T-helper 1 cell treated with Interleukin-12 subunit alpha and Interleukin-12 subunit beta and Interleukin-4 antibody, amounts not matched to agents 30 μg/mL and 1 μg/mL, for 36 hours (primary cell): Measurements from ENCODE around the gene KRT6A.

Experiments used
- H3K27ac Mint-ChIP-seq: one replicate; pipeline ENCODE4 v1.8.0; 2021; ENCODE audit warnings: mild to moderate bottlenecking, mixed read lengths
- H3K27me3 Mint-ChIP-seq: one replicate; pipeline ENCODE4 v1.8.0; 2021; ENCODE audit warnings: low read depth, mixed read lengths
- H3K36me3 Mint-ChIP-seq: one replicate; pipeline ENCODE4 v1.8.0; 2021; ENCODE audit warnings: low read depth, mixed read lengths
- H3K4me1 Mint-ChIP-seq: one replicate; pipeline ENCODE4 v1.8.0; 2021; ENCODE audit warnings: low read depth, mixed read lengths
- H3K4me3 Mint-ChIP-seq: one replicate; pipeline ENCODE4 v1.8.0; 2021; ENCODE audit warnings: mild to moderate bottlenecking, moderate library complexity, mixed read lengths
- H3K9me3 Mint-ChIP-seq: one replicate; pipeline ENCODE4 v1.8.0; 2021; ENCODE audit warnings: mixed read lengths

Gene KRT6A

DNA sequence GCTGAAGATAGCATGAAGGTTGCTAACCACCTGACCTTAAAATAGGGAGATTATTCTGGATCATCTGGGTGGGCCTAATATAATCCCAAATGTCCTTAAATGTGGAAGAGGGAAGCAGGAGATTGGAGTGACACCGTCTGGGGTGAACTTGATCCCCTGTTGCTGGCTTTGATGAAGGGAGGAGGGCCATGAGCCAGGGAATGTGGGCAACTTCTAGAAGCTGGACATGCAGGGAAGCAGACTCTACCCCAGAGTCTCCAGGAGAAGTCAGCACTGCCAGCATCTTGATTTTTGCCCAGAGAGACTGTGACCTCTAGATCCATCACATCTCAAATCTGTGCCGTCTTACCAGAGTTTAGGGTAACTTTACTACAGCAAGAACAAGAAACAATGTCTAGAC, 36.4 kb upstream of the KRT6A start:
- H3K4me1 Mint-ChIP-seq = no peaks in the 10 kb centered on the region
- H3K4me3 Mint-ChIP-seq = no peak overlapping the region
- no peaks in the 10 kb centered on the region for H3K9me3 Mint-ChIP-seq
- H3K27me3 Mint-ChIP-seq = no peaks in the 10 kb centered on the region
- H3K27ac Mint-ChIP-seq = no peak overlapping the region
- no peaks in the 10 kb centered on the region for H3K36me3 Mint-ChIP-seq

DNA sequence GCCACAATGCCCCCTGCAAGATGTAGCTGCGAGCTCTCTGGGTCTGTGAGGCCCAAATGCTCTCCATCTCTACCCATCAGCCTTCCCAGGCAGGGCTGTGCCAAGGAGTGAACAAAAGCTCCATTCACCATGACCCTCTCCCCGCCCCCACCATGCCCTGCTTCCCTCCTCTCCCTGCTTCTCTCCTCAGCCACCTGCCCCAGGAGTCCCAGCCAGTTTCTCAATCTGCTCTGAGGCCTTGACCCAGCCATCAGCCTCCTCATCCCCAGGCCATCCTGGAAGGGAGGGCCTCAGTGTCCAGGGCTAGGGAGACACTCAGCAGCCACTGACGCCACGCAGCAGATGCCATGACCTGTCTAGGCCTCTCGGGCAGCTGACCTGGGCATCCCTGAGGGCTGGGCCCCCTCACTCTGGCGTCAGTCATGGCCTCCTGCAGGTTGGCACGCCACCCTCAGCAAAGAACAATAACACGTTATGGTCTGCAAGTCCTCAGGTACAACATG, 35.6 kb upstream of the KRT6A start:
- no peaks in the 10 kb centered on the region for H3K9me3 Mint-ChIP-seq
- H3K27me3 Mint-ChIP-seq = no peaks in the 10 kb centered on the region
- H3K4me3 Mint-ChIP-seq = no peak overlapping the region
- H3K4me1 Mint-ChIP-seq = no peaks in the 10 kb centered on the region
- H3K27ac Mint-ChIP-seq = no peak overlapping the region
- no peaks in the 10 kb centered on the region for H3K36me3 Mint-ChIP-seq

DNA sequence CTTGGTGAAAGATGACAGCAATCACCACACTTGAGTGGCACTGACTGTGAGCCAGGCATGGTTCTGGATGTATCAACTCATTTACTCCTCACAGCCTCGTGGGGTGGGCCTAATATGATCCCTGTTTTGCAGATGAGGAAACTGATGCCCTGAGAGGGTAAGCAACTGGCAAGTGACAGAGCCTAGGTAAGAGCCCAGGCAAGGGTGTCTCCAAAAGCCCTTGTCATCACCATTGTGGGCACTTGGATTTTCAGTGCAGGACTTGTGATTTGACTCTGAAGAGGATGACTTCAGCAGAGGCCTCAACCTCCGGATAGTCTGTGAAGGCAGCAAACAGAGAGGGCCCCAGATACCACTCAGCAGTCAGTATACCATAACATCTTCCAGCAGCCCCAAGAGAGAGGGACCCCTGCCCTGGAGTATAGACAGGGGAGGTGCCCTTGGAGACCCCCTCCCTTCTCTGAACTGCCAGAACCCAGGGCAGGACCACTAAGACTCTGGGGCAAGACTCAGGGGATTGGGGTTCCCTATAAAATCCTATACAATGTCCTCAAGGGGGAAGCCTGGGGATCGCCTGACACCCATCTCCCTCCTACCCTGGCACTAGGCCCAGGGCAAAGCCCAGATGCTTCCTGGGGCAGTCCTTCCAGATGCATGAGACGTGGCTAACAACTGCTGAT, 34.2 kb upstream of the KRT6A start:
- no peak overlapping the region for H3K27ac Mint-ChIP-seq
- no peaks in the 10 kb centered on the region for H3K27me3 Mint-ChIP-seq
- no peak overlapping the region for H3K4me3 Mint-ChIP-seq
- no peaks in the 10 kb centered on the region for H3K36me3 Mint-ChIP-seq
- H3K4me1 Mint-ChIP-seq = no peaks in the 10 kb centered on the region
- no peaks in the 10 kb centered on the region for H3K9me3 Mint-ChIP-seq

DNA sequence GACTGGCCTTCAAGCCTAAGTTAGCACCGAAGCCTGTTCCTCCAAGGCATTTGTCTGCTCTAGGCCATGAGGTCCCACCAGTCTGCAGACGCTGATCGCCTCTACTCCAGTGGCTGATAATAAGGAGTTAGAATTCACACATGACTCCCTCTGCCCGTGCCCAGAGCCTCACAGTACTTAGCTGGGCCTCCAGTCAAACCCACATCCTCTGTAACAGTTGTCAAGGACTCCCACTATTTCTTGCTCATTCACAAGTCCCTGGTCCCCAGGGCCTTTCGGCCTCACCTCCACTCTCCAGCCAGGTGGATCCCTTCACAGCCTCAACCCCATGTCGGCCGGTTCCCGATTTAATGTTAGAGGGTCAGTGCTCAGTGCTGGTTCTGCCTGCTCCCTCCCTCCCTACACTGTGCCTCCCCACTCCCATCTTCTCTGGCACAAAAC, 33.5 kb upstream of the KRT6A start:
- Mint-ChIP-seq H3K4me3 (no peak overlapping the region), H3K27ac (no peak overlapping the region), H3K9me3 (no peaks in the 10 kb centered on the region), H3K36me3 (no peaks in the 10 kb centered on the region), H3K27me3 (no peaks in the 10 kb centered on the region), H3K4me1 (no peaks in the 10 kb centered on the region)

DNA sequence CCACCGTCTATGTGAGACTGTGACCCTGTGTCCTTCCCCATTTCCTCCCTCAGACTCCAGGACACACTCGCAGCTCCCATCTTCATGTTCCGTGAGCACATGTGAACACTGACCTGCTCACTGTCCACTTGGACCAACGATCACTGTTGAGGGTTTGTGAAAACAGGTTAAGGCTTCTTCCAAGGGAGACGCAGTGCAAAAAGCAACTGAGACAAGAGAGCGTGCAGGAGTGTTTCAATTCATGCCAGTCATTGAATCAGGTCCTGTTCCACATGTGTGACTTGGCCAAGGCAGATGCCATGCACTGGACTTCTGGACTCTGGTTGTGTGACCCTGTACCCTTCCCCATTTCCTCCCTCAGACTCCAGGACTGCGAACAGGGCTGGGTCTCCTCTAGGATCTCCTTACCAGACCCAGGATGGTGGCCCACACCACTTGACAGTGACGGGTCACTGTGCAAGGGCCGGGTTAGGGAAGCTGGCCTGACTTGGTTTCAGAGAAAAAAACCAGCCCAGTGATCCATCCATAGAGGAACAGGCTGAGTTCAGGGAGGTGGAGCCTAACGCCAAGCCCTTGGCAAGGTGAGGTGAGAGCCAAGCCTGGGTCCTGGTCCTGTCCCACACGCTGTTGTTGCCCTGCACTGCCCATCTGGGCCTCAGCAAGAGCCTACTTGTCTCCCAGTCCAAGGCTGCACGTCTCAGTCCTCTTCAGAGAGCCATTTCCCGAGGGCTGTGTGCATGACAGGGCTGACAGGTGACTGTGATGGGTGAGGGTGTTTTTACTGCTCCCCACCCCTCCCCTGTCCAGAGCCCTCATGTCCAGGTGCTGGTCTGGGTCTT, 32.8 kb upstream of the KRT6A start:
- Mint-ChIP-seq H3K27ac (no peak overlapping the region), H3K9me3 (no peaks in the 10 kb centered on the region), H3K4me3 (no peak overlapping the region), H3K27me3 (no peaks in the 10 kb centered on the region), H3K36me3 (no peaks in the 10 kb centered on the region), H3K4me1 (no peaks in the 10 kb centered on the region)

DNA sequence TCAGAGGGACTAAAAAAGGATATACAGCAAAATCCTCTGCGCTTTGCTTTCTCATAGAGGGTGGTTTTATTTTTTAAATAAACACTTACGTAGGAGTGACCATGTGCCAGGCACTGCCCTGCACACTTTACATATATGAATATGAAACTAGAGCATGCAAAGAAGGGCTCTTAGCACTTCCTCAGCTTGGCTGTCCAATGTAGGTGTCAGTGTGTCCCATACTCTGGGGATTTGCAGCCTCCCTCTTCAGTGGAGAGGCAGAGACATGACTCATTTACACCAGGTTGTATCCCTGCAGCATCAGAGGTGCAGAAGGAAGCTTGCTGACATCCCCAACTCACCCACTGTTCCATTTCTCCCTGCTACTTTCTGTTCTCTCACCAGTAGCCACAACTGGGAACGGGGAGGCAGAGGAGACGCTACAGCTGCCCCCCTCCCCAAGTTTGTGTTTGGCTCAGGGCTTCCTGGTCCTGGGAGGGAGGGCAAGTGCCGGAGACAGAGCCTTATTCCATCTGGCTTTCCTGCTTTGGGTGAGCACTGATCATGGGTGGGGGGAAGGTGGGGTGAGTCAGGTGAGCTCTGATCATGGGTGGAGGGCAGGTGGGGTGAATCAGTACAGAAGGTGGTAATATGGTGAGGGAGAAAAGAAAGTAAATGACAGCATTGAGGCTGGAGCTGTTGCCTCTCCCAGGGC, 32.0 kb upstream of the KRT6A start:
- no peak overlapping the region for H3K27ac Mint-ChIP-seq

DNA sequence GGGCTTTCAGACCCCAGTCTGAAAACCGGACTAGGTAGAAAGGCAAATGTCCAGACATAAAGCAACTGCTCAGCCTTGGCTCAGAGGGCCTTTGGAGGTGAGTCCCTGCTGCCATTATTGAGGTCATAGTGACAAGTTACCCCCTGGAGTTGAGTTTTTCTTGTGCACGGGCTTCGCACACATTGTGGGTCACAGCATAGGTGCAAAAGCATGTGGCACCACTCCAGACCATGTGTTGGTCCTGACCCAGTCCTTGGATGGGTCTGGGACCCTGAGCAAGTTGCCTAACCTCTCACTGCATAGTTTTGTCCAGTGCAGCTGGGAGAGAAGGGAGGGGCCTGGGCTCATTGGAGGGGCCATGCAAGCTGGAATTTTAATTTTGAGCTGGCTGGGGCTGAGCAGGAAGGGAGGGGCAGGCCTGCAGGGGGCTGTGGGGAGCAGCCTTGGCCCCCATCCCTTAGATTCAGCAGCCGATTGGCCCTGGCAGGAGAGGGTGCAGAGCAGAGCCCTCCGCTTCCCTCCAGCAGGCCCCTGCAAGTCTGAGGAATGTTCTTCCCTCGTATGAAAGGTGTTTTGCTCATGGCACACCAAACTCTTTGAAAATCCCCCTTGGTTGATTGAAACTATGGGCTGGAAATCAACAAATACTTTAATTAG, 31.3 kb upstream of the KRT6A start:
- no peak overlapping the region for H3K4me3 Mint-ChIP-seq
- no peaks in the 10 kb centered on the region for H3K36me3 Mint-ChIP-seq
- no peaks in the 10 kb centered on the region for H3K27me3 Mint-ChIP-seq
- H3K9me3 Mint-ChIP-seq = no peaks in the 10 kb centered on the region
- H3K27ac Mint-ChIP-seq = no peak overlapping the region
- no peaks in the 10 kb centered on the region for H3K4me1 Mint-ChIP-seq

More for the DNA sequence above, 32.0 kb upstream of the KRT6A start:
- H3K9me3 Mint-ChIP-seq = no peaks in the 10 kb centered on the region
- H3K27me3 Mint-ChIP-seq = no peaks in the 10 kb centered on the region
- no peaks in the 10 kb centered on the region for H3K4me1 Mint-ChIP-seq
- H3K4me3 Mint-ChIP-seq = no peak overlapping the region
- H3K36me3 Mint-ChIP-seq = no peaks in the 10 kb centered on the region

DNA sequence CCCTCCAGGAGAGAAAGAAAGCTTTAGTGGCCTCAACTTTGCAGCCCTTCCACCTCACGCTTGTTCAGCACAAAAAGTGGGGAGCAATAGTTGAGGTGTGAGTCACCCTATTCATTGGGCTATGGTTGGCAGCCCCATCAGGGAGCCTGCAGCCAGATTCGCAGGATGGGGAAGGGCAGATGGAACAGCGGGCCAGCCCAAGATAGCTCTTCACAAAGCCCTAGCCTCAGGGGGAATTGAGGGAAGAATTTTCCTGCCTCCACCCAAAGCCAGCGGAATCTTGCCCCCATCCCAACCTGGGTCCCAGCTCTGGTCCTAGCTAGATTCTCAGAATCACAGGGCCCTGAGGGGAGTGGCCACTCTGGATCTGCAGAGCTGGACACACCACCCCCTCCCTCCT, 30.8 kb upstream of the KRT6A start:
- no peaks in the 10 kb centered on the region for H3K4me1 Mint-ChIP-seq
- no peaks in the 10 kb centered on the region for H3K27me3 Mint-ChIP-seq
- H3K27ac Mint-ChIP-seq = no peak overlapping the region
- no peaks in the 10 kb centered on the region for H3K9me3 Mint-ChIP-seq
- H3K4me3 Mint-ChIP-seq = no peak overlapping the region
- H3K36me3 Mint-ChIP-seq = no peaks in the 10 kb centered on the region

DNA sequence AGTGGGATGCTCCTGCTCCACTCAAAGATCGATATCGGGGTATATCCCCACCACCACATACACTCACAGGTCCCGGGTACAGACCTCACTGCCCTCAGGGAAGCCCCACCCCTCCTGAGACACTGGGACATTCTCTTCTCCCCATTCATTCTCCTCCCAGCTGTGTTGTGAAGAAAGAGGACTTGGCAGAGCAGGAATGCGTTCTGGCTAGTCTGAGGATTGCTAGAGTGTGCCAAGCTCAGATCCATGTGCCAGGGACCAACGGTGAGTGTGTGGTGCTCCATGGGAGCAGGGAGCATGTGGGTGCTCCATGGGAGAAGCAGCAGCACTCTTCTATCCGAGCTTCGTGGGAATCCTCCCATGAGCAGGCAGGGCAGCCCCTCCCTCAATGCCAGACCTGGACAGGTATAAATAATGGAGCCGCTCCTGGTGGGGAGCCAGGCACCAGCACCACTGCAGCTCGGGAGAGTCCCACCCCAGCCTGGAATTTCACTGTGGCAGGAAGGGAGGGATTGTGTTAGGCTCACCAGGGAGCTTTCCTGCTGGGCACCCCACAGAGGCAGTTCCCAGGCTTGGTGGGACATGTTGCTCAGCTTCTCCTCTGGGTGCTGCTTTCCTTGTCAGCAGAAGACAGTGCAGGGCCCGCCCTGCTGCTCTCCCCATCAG, 29.4 kb upstream of the KRT6A start:
- Mint-ChIP-seq H3K36me3 (no peaks in the 10 kb centered on the region), H3K27me3 (no peaks in the 10 kb centered on the region), H3K9me3 (no peaks in the 10 kb centered on the region), H3K4me3 (no peak overlapping the region), H3K4me1 (no peaks in the 10 kb centered on the region), H3K27ac (no peak overlapping the region)

DNA sequence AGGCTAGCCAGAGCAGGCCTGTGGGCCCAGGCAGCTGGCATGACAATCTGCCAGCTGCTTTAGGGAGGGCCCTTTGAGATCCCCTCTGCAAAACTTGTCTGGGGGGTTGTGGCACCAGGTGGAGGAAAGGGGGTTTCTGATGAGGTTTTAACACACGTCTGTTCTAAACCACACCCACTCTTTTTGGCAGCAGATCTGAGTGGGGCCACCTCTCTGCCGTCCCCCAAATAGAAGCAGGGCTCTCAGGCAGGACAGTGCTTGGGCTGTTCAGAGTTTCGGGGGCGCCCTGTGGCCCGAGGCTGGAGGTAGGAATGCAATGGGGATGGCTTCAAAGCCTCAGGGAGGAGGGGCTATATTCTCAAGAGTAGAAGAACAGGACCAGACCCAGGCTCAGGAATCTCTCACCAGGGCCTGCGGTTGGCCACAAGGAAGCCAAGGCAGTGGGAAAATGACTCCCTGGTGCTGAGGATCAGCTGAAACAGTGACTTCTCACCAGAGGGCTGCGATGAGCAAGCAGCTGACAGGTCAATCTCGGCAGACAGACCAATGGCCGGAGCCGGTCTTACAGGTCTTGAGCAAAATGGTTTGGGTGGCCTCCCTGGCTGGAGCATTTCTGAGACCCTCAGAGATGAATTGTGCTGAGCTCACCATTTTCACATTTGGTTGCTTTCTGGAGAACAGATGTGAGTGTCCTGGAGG, 28.7 kb upstream of the KRT6A start:
- H3K9me3 Mint-ChIP-seq = no peaks in the 10 kb centered on the region
- H3K4me3 Mint-ChIP-seq = no peak overlapping the region
- no peaks in the 10 kb centered on the region for H3K4me1 Mint-ChIP-seq
- no peaks in the 10 kb centered on the region for H3K36me3 Mint-ChIP-seq
- H3K27ac Mint-ChIP-seq = no peak overlapping the region
- no peaks in the 10 kb centered on the region for H3K27me3 Mint-ChIP-seq

DNA sequence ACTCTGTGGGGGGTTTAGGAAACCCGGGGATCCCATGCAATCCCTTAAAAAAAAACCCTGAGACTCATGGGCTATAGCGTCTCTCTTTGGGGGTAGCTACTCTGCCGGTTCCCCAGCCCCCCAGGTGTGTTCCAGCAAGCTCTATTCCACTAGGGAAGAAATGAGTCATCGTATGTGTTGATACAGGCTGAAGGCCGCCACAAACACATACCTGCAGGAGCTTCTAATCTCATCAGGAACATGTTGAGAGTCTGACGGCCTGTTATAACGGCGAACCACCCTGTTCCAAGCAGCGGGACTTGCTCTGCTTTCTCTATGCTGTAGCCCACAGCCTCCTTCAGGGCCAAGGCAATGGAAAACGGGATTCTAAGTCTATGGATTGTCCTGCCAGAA, 28.1 kb upstream of the KRT6A start:
- Mint-ChIP-seq H3K27me3 (no peaks in the 10 kb centered on the region), H3K36me3 (no peaks in the 10 kb centered on the region), H3K9me3 (no peaks in the 10 kb centered on the region), H3K4me1 (no peaks in the 10 kb centered on the region), H3K27ac (no peak overlapping the region), H3K4me3 (no peak overlapping the region)

DNA sequence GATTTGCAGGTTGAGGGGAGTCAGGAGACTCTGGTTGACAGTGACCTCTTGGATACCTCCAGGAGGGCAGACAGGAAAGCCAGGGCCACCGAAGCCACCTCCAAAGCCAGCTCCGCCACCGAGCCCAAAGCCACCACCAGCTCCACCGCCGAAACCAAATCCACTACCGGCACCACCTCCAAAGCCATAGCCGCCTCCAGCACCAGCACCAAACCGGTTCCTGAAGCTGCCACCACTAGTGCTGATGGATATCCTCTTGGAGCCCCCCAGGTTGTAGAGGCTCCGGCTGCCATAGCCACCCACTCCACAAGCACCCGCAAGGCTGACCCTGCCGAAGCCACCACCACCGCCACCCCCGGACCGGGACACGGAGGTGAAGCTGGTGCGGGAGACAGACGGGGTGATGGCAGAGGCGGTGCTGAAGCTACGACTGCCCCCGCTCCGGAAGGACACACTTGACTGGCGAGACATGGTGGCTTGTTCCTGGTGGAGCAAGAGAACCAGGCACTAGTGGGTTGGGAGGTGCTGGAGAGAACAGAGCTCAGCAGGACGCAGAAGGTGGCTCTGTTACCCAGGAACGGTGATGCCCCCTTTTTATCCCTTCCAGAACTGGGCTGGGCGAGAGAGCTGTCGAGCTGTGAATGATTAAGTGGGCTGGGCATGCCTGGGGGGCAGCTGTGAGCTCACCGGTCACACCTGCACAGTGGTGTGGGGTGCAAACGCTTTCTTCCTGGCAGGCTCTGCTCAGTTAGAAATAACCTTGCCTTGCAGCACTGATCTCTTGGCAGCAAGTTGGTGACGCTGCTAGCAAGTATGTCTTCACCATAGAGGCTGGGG, 27.0 kb upstream of the KRT6A start, which contains the start of gene KRT5:
Gene KRT5, minus strand, starts transcription at position 569 of the 837 bp plus-strand sequence. Its CDS starts 98 bp downstream, at position 471.
- H3K4me1 Mint-ChIP-seq = no peaks in the 10 kb centered on the region
- H3K4me3 Mint-ChIP-seq = no peak within 1 kb of the TSS
- no peak within 1 kb of the TSS for H3K27ac Mint-ChIP-seq
- H3K27me3 Mint-ChIP-seq = no peaks in the 10 kb centered on the region
- no peaks in the 10 kb centered on the region for H3K9me3 Mint-ChIP-seq
- no peaks in the 10 kb centered on the region for H3K36me3 Mint-ChIP-seq

DNA sequence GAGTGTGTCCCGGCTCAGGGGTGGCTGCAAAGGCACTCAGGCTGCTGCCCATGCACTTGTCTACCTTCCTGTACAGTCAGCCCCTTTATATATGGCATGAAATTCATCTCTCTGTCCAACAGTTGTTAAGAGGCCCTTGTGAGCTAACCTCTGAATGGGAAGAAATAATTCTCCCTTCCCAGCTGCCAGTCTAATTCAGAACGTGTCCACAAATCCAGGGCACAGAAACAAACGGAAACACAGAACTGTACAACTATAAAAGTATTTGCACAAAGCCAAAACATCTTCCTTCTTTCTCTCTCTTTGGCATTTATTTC, 26.3 kb upstream of the KRT6A start:
- H3K36me3 Mint-ChIP-seq = no peaks in the 10 kb centered on the region
- H3K27ac Mint-ChIP-seq = no peak overlapping the region
- H3K27me3 Mint-ChIP-seq = peaks cover 2% of the 10 kb centered on the region
- H3K4me3 Mint-ChIP-seq = no peak overlapping the region
- H3K4me1 Mint-ChIP-seq = no peaks in the 10 kb centered on the region
- H3K9me3 Mint-ChIP-seq = no peaks in the 10 kb centered on the region
